GM21737 (cell line): ENCODE data around the gene SKIC2.

Experiments
- ATAC-seq: cut with Tn5 transposase; IDR thresholded peaks from one replicate; pipeline ENCODE4 v1.9.1; 2021; ENCODE audit warnings: mild to moderate bottlenecking, moderate library complexity; ENCODE audit not compliant: unreplicated experiment

SKIC2 gene

DNA sequence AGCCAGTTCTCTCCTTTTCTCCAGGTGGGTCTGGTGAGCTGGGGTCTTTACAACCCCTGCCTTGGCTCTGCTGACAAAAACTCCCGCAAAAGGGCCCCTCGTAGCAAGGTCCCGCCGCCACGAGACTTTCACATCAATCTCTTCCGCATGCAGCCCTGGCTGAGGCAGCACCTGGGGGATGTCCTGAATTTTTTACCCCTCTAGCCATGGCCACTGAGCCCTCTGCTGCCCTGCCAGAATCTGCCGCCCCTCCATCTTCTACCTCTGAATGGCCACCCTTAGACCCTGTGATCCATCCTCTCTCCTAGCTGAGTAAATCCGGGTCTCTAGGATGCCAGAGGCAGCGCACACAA, 13.8 kb upstream of the SKIC2 start:
- no peak for ATAC-seq

DNA sequence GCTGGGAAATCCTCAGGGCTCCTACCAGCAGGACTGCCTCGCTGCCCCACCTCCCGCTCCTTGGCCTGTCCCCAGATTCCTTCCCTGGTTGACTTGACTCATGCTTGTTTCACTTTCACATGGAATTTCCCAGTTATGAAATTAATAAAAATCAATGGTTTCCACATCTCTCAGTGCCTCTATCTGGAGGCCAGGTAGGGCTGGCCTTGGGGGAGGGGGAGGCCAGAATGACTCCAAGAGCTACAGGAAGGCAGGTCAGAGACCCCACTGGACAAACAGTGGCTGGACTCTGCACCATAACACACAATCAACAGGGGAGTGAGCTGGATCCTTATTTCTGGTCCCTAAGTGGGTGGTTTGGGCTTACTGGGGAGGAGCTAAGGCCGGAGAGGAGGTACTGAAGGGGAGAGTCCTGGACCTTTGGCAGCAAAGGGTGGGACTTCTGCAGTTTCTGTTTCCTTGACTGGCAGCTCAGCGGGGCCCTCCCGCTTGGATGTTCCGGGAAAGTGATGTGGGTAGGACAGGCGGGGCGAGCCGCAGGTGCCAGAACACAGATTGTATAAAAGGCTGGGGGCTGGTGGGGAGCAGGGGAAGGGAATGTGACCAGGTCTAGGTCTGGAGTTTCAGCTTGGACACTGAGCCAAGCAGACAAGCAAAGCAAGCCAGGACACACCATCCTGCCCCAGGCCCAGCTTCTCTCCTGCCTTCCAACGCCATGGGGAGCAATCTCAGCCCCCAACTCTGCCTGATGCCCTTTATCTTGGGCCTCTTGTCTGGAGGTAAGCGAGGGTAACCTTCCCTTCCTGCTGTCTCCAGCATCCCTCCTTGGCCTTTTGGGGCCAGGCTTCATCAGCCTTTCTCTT, 13.2 kb upstream of the SKIC2 start, which contains the start of gene CFB:
Gene CFB, plus strand, starts transcription at position 589 of the 863 bp plus-strand sequence. Its CDS starts 127 bp downstream, at position 716.
- ATAC-seq, result no peak

DNA sequence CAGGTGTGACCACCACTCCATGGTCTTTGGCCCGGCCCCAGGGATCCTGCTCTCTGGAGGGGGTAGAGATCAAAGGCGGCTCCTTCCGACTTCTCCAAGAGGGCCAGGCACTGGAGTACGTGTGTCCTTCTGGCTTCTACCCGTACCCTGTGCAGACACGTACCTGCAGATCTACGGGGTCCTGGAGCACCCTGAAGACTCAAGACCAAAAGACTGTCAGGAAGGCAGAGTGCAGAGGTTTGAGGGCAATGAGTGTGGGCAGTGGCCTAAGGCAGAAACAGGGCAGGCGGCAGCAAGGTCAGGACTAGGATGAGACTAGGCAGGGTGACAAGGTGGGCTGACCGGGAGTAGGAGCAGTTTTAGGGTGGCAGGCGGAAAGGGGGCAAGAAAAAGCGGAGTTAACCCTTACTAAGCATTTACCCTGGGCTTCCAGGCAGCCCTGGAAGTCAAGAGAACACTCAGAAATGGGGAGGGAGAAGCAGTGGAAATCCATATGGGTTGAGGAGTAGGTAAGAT, 12.5 kb upstream of the SKIC2 start:
- ATAC-seq, result no peak

DNA sequence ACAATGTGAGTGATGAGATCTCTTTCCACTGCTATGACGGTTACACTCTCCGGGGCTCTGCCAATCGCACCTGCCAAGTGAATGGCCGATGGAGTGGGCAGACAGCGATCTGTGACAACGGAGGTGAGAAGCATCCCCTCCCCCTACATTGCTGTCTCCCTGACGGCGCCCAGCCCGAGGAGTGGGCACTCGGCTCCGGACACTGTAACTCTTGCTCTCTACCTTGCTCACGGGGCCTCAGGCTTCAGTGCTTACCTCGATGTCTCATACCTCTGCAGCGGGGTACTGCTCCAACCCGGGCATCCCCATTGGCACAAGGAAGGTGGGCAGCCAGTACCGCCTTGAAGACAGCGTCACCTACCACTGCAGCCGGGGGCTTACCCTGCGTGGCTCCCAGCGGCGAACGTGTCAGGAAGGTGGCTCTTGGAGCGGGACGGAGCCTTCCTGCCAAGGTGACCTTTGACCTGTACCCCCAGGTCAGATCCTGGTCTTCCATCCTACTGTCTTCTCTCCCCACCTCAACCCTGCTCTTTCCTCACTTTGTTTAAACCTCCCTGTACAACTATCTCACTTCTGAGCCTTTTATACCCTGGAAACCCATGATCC, 11.8 kb upstream of the SKIC2 start:
- ATAC-seq, result no peak

DNA sequence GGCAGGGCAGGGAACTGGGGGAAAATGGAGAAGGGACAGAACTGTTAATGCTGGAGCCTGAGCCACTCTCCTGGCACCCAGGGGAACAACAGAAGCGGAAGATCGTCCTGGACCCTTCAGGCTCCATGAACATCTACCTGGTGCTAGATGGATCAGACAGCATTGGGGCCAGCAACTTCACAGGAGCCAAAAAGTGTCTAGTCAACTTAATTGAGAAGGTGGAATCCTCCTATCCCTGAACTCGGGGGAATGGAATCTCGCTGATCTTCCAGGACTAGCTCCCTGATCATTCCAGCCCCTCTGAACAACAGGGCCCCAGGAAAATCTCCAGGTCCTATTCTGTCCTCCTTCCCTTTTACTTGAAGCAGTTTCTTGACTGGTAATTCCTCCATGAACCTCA, 11.1 kb upstream of the SKIC2 start:
- ATAC-seq, result no peak

DNA sequence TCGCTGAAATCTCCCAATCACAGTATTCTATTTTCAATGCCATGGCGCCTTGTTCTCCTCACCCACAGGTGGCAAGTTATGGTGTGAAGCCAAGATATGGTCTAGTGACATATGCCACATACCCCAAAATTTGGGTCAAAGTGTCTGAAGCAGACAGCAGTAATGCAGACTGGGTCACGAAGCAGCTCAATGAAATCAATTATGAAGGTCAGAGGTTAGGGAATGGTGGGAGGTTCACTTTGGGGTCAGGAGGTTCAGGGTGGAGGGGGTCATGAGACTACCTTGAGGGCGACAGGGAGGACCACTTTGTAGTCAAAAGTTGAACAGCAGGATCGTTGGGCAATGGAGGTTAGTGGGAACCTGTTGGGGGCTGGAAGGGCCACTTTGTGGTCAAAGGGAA, 10.7 kb upstream of the SKIC2 start:
- ATAC-seq, result no peak

DNA sequence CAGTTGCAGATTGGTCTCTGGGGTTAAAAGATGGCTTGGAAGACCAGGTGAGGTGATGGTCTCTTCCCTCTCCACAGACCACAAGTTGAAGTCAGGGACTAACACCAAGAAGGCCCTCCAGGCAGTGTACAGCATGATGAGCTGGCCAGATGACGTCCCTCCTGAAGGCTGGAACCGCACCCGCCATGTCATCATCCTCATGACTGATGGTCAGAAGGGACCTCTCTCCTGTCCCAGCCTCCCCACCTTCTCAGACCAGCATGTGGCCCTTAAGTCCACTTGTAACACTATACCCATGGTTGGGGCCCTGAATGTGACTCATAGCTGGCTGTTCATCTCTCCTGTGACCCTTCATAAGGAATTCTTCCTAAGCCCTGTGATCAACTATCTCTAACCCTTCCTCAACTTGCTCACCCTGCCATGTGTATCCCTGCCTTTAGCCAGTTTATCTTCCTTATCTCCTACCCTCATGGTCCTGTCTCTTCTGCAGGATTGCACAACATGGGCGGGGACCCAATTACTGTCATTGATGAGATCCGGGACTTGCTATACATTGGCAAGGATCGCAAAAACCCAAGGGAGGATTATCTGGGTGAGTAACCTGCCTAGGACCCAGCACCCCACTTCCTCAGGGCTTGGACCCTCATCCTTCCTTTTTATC, 10.1 kb upstream of the SKIC2 start:
- ATAC-seq, result no peak

DNA sequence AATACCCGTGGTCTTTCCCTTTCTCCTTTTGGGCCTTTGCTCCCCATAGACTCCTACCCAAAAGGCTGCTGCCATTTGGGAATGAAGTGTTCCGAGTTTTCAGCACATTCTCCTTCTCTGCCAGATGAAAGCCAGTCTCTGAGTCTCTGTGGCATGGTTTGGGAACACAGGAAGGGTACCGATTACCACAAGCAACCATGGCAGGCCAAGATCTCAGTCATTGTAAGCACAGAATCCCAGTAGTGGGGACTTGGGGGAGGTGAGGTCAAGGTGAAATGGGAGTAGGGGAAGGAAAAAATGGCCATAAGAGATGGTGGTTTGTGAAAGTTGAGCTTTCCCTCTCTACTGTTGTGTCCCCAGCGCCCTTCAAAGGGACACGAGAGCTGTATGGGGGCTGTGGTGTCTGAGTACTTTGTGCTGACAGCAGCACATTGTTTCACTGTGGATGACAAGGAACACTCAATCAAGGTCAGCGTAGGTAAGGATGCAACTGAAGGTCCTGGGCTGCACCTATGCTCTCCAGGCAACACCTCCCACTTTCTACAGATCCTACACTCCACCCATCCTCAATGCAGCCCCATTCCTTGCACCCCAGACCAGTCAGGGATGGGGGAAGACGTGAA, 8.9 kb upstream of the SKIC2 start:
- no peak for ATAC-seq

DNA sequence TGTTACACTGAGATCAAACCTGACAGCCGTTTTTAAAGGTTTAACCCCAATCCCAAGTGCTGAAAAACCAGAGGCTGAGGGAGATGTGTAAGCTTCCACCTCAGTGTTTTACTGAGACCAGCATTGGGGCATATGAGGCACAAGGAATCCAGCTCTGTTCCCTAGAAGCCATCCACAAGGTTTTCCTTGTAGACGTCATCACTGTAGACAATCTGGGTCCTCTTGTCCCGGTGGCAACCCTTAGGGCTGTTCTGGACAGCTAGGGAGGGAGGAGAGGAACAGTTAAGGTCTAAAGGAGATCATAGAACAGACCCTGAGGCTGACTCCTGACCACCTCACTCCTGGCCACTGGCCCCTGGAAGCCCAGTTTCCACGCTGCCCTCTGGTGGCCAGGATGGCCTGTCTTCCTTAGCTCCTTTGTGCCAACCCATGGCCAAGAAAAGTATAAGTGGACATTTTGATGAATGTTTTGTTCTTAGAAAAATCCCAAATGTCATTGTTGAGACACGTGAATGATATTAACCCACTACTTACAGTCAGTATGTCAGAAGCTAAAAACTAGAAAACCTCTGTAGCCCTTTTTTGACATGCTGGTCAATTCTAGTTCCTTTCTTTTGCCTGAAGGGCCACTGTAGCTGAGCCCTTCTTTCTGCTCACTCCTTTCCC, 6.7 kb upstream of the SKIC2 start:
- no peak for ATAC-seq

DNA sequence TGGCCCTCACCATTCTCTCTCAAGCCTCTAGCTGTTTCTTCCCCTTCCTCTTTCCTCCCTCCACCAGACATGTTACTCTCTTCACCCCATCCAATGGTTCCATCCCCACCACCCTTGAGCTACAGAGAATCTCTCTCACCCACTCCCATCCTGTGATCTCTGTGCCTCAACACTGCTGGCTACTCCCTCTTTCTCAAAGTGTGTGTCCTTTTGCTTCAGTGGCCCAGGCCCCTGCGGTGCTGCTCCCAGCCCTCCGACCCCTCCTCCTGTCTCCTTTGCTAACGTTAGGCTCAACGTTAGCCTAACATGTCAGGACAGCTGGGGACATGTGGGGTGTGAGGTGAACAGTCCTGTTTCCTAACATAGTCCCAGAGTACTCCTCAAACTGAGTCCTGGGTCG, 6.1 kb upstream of the SKIC2 start:
- ATAC-seq, result no peak

DNA sequence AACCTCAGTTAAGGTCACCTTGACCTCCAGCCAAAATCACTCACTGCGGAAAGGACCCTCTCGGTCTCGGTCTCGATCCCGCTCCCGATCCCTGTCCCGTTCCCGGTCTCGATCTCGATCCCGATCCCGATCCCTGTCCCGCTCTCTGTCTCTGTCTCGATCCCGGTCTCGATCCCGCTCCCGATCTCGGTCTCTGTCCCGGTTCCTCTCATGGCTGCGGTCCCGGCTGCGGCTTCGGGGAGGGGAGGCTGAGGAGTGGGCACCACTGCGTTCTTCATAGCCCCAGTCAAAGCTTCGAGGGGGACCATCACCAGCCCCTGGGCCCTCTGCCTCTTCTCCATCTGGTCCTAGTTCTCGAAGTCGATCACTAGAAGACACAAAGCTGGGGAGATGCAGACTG, 4.5 kb upstream of the SKIC2 start:
- ATAC-seq, result no peak

DNA sequence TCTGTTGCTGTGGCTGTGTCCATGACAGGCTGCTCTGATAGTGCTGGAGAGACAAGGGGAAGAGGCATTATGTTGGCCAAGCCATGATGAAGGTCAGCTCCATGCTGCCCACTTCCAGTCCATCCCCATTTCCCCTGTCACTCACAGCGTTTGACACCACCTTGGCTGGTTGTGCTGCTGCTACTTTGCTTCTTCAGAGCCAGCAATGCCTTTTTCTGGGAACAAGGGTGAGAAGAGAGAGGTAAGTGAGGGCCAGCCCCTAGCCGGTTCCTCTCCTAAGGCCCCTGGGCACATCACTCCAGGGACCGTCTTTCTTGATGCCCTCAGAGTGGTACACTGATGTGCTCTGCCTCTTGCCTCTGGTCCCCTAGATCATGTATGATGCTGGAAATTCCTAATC, 2.2 kb upstream of the SKIC2 start:
- ATAC-seq, result no peak

DNA sequence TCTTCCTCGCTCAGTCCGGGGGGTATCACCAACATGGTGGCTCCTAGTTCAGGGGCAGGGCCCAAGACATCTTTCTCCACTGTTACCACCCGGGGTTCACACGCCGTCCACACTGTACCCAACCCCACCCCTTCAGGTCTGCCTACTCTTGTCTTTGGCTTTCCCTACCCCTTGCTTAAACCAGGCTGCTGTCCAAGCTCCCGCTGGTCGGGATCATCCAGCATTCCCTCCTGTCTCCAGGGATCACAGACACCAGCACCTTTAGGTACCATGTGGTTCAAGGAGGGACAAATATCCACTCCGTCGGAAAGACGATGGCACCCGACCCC, 599 bp upstream of the SKIC2 start:
- no peak for ATAC-seq

DNA sequence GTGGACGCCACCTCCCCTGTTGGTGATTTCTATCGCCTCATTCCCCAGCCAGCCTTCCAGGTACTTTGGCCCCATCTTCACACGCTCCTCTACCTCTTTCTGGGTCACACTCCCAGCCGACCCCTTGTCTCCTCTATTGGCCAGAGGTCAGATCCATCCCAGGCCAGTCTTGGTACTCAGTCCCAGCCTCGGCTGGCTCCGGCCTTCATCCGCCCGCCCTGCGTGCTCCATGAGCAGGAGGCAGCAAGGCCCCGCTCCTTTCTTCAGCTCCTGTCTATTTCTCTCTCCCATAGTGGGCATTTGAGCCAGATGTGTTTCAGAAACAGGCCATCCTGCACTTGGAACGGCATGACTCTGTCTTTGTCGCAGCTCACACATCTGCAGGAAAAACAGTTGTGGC, 2.6 kb downstream of the SKIC2 start:
- no peak for ATAC-seq

DNA sequence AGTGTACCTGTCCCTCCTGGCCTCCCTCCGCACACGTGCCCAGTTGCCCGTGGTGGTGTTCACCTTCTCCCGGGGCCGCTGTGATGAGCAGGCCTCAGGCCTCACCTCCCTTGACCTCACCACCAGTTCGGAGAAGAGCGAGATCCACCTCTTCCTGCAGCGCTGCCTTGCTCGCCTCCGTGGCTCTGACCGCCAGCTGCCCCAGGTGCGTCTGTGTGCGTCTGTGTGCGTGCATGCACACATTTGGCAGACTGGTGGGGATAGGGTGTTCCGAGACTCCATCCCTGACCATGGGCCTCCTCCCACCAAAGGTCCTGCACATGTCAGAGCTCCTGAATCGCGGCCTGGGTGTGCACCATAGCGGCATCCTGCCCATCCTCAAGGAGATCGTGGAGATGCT, 4.9 kb downstream of the SKIC2 start:
- no peak for ATAC-seq

DNA sequence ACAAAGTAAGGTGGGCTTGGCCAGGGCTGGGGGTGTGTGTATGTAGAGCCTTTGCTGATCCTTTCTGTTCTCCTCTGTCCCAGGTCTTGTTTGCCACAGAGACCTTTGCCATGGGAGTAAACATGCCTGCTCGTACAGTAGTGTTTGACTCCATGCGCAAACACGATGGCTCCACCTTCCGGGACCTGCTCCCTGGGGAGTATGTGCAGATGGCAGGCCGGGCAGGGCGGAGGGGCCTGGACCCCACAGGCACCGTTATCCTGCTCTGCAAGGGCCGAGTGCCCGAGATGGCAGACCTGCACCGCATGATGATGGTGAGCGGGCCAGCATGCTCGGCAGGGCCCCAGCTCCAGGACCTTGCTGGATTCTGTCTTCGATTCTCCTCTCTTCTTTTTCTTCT, 6.7 kb downstream of the SKIC2 start:
- no peak for ATAC-seq

DNA sequence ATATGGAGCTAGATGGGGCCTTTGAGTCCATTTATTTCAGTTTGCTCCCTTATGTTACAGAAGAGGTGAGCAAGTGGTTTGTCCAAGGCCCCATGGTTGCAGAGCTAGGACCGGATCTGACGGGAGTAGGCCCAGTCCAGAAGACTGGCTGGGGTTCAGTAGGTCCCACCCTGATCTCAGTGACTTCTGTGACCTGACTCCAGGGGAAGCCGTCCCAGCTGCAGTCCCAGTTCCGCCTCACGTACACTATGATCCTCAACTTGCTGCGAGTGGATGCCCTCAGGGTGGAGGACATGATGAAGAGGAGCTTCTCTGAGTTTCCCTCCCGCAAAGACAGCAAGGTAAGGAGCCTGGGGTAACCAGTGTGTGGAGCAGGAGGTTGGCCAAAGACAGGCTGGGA, 7.5 kb downstream of the SKIC2 start:
- no peak for ATAC-seq

DNA sequence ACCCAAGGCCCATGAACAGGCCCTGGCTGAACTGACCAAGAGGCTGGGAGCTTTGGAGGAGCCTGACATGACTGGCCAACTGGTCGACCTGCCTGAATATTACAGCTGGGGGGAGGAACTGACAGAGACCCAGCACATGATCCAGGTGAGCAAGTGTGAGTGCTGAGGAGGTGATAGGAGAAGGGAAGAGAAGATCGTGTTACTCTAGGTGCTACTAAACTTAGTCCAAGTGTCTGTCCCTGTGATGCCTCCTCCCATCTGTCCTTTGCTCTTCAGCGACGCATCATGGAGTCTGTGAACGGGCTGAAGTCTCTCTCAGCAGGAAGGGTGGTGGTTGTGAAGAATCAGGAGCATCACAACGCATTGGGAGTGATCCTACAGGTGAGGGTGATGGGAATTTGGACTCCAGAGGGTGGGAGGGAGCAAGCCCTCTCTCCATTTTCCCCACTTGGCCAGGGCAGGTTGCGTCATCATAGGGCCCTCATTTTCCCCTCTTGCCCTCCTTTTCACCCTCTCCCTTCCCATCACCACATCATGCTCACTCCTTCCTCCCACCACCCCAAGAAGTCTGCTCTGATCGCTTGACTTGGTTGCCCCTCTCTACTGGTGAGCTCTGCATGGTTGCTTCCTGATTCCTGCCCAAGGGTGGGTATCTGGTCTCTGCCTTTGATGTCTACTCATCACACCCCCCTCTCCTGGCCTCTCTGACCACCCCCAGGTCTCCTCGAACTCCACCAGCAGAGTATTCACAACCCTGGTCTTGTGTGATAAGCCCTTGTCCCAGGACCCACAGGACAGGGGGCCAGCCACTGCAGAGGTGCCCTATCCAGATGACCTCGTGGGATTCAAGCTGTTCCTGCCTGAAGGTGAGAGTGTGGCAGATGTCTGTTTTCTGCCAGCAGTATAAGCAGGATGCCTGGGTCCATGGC, 8.3 kb downstream of the SKIC2 start:
- no peak for ATAC-seq

DNA sequence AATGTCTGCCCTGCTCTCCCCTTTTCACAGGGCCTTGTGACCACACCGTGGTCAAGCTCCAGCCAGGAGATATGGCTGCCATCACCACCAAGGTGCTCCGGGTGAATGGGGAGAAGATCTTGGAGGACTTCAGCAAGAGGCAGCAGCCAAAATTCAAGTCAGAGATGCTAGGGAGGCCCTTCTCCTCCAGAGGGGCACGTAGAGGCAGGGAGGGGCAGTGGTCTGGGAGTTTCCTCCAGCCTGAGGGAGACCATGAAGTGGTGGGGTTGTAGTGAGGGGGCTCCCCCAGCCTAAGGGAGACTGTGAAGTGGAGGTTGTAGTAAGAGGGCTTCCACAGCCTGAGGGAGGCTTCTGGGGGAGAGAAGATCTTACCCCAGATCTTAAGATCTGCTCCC, 8.9 kb downstream of the SKIC2 start:
- ATAC-seq, result no peak

DNA sequence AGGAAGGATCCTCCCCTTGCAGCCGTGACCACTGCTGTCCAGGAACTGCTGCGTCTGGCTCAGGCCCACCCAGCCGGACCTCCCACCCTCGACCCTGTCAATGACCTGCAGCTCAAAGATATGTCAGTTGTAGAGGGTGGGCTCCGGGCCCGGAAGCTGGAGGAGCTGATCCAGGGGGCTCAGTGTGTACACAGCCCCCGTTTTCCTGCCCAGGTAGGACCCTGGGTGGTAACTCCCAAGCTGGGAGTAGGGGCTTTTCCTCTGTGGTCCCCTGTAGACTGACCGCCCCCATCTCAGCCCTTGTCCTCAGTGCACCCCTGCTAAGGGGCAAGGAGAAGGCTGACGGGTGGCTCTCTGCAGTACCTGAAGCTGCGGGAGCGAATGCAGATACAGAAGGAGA, 9.4 kb downstream of the SKIC2 start:
- no peak for ATAC-seq
